CD4-positive, alpha-beta T cell (primary cell): ENCODE measurements around the gene GANAB. TPM values are rescaled to one million over a fixed set of nuclear protein-coding genes. Genes with fewer than 3 reads are reported as not detected.

Source experiments
- ATAC-seq: fragments of 200-7000 bp; cut with Tn5 transposase; one replicate; pipeline ENCODE4 v1.10.0; 2022; ENCODE audit warnings: mild to moderate bottlenecking; ENCODE audit not compliant: poor library complexity
- CTCF ChIA-PET: fragments of 350-600 bp; sonication (Branson Sonifier 250); formaldehyde crosslinking; loops from one replicate; lab custom pipeline; 2021; ENCODE audit warnings: antibody characterized with exemption, inconsistent platforms; lab: Charles Lee
- POLR2A ChIA-PET: fragments of 350-600 bp; sonication (Branson Sonifier 250); formaldehyde crosslinking; loops from one replicate; lab custom pipeline; 2021; ENCODE audit warnings: antibody characterized with exemption, inconsistent platforms; lab: Charles Lee
- DNase-seq, 14 experiments: peaks; one replicate each; pipeline ENCODE4 v3.0.0-alpha.2; 2013 to 2020; ENCODE audit warnings: mixed read lengths in 2 of 14
- H3K27ac ChIP-seq, 2 donors: one replicate each; pipeline versions ENCODE4 v1.5.1 to v1.7.0; 2013; ENCODE audit warnings: low read length in 2 of 2, low read depth in 1 of 2, mild to moderate bottlenecking in 1 of 2
- H3K27me3 ChIP-seq, 2 experiments: 1 replicate in 1 of 2; 2 replicates in 1 of 2; pipeline versions ENCODE4 v1.6.1 to v1.7.0; 2013; ENCODE audit warnings: low read length in 2 of 2, control low read depth in 1 of 2, mild to moderate bottlenecking in 1 of 2, moderate library complexity in 1 of 2; ENCODE audit not compliant: insufficient read depth in 2 of 2, control insufficient read depth in 1 of 2
- H3K36me3 ChIP-seq: one replicate; pipeline ENCODE4 v1.6.1; 2013; ENCODE audit warnings: low read length, control low read depth; ENCODE audit not compliant: insufficient read depth
- H3K4me1 ChIP-seq: one replicate; pipeline ENCODE4 v1.6.1; 2013; ENCODE audit warnings: low read length, control low read depth; ENCODE audit not compliant: insufficient read depth
- H3K4me3 ChIP-seq: one replicate; pipeline ENCODE4 v1.5.1; 2013; ENCODE audit warnings: mild to moderate bottlenecking, low read length, moderate library complexity
- H3K9me3 ChIP-seq, 2 experiments: 1 replicate in 1 of 2; 2 replicates in 1 of 2; pipeline versions ENCODE4 v1.6.1 to v1.7.0; 2013; ENCODE audit warnings: low read length in 2 of 2, mild to moderate bottlenecking in 2 of 2, control low read depth in 1 of 2, moderate library complexity in 1 of 2; ENCODE audit not compliant: control insufficient read depth in 1 of 2, insufficient read depth in 1 of 2
- H3K27ac Mint-ChIP-seq: one replicate; pipeline ENCODE4 v1.8.0; 2020; ENCODE audit warnings: mixed read lengths
- H3K27me3 Mint-ChIP-seq: one replicate; pipeline ENCODE4 v1.8.0; 2021; ENCODE audit warnings: mixed read lengths
- H3K36me3 Mint-ChIP-seq: one replicate; pipeline ENCODE4 v1.8.0; 2021; ENCODE audit warnings: low read depth, mixed read lengths
- H3K4me1 Mint-ChIP-seq: one replicate; pipeline ENCODE4 v1.8.0; 2021; ENCODE audit warnings: low read depth, mixed read lengths
- H3K4me3 Mint-ChIP-seq: one replicate; pipeline ENCODE4 v1.8.0; 2020; ENCODE audit warnings: mild to moderate bottlenecking, mixed read lengths
- H3K9me3 Mint-ChIP-seq: one replicate; pipeline ENCODE4 v1.8.0; 2020; ENCODE audit warnings: mixed read lengths
- intact Hi-C, 2 experiments: fragments of 100-400 bp; cut with DNase I in 1 of 2; cut with micrococcal nuclease in 1 of 2; formaldehyde crosslinking; loops; one replicate each; pipeline versions ENCODE4 v1.15.1 to v1.9.0; 2023 to 2025; cut with DNase I, micrococcal nuclease
- total RNA-seq, 174 experiments: library from RNA in 2 of 174; stranded (reverse) in 2 of 174; gene quantifications; one replicate each; pipeline ENCODE4 v1.2.3 and lab custom pipeline; 2021 to 2026
- TF ChIP-seq, protein P1 (sequence below): fragments of 200-600 bp; IDR thresholded peaks from one replicate; pipeline ENCODE4 v1.8.0; 2022; ENCODE audit warnings: antibody characterized with exemption, mild to moderate bottlenecking

The GANAB gene
- total RNA-seq, 2 experiments from 2014 or later, result 181 to 182 TPM

- Mint-ChIP-seq H3K27ac (peak overlapping the region; percentile 96), H3K27me3 (no peaks in the 10 kb centered on the region), H3K4me3 (peak overlapping the region; percentile 99), H3K9me3 (no peaks in the 10 kb centered on the region), H3K4me1 (peaks cover 36% of the 10 kb centered on the region), H3K36me3 (peaks cover 39% of the 10 kb centered on the region)
- TF ChIP-seq, protein P1, sequence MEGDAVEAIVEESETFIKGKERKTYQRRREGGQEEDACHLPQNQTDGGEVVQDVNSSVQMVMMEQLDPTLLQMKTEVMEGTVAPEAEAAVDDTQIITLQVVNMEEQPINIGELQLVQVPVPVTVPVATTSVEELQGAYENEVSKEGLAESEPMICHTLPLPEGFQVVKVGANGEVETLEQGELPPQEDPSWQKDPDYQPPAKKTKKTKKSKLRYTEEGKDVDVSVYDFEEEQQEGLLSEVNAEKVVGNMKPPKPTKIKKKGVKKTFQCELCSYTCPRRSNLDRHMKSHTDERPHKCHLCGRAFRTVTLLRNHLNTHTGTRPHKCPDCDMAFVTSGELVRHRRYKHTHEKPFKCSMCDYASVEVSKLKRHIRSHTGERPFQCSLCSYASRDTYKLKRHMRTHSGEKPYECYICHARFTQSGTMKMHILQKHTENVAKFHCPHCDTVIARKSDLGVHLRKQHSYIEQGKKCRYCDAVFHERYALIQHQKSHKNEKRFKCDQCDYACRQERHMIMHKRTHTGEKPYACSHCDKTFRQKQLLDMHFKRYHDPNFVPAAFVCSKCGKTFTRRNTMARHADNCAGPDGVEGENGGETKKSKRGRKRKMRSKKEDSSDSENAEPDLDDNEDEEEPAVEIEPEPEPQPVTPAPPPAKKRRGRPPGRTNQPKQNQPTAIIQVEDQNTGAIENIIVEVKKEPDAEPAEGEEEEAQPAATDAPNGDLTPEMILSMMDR, result no peak
- H3K27me3 ChIP-seq, result no peaks in the 10 kb centered on the region
- POLR2A ChIA-PET, result interaction anchor here (0.6 to 5.3 kb wide), 43 partner anchors 10 to 241 kb away, joined by 3 to 170 read pairs (median 7); partner anchors contain the start of genes B3GAT3, BSCL2, EEF1G and EML3
- intact Hi-C loops, result loop anchor here (1.0 to 10.0 kb wide), 3 partner anchors 12 to 871 kb away; partner anchors contain the start of genes INTS5 (in 2 of the 2), FEN1 (in 1 of the 2) and TMEM258 (in 1 of the 2)
- DNase-seq (peak; percentile 31 to 79 (median 52)), ATAC-seq (peak; percentile 28)
- no peaks in the 10 kb centered on the region for H3K9me3 ChIP-seq
- peaks cover 21% of the 10 kb centered on the region for H3K36me3 ChIP-seq
- H3K4me1 ChIP-seq, result peaks cover 54% of the 10 kb centered on the region
- H3K4me3 ChIP-seq, result peak overlapping the region; percentile 73
- CTCF ChIA-PET, result interaction anchor here (0.8 to 1.9 kb wide), 10 partner anchors 8 to 241 kb away, joined by 3 to 7 read pairs (median 4); partner anchors contain the start of genes B3GAT3, GANAB, INTS5 and TUT1
- peak overlapping the region; percentile 80 to 88 for H3K27ac ChIP-seq
Measured at GRCh38 chr11:62665599-62666258, 19.3 kb upstream of the GANAB start.

- no peaks in the 10 kb centered on the region for H3K9me3 Mint-ChIP-seq
- peaks cover 39% of the 10 kb centered on the region for H3K36me3 Mint-ChIP-seq
- ChIA-PET POLR2A (interaction anchor here (0.6 to 5.3 kb wide), 49 partner anchors 10 to 1620 kb away, joined by 3 to 170 read pairs (median 6); partner anchors contain the start of genes B3GAT3, BAD, BSCL2 and EEF1G), CTCF (interaction anchor here (0.8 to 1.9 kb wide), 11 partner anchors 9 to 240 kb away, joined by 3 to 7 read pairs (median 4); partner anchors contain the start of genes B3GAT3, GANAB, INTS5 and TUT1)
- peak within 1 kb of the TSS; percentile 99 for H3K4me3 Mint-ChIP-seq
- DNase-seq (peak; percentile 92 to 97 (median 94)), ATAC-seq (peak; percentile 91)
- intact Hi-C loops, result loop anchor here (1.0 to 10.0 kb wide), 2 partner anchors 12 to 870 kb away; partner anchors contain the start of genes INTS5 (in 2 of the 2), FEN1 (in 1 of the 2) and TMEM258 (in 1 of the 2)
- peaks cover 21% of the 10 kb centered on the region for H3K36me3 ChIP-seq
- TF ChIP-seq, protein P1, result no peak
- no peaks in the 10 kb centered on the region for H3K27me3 ChIP-seq
- peak within 1 kb of the TSS; percentile 73 for H3K4me3 ChIP-seq
- H3K4me1 ChIP-seq, result peaks cover 48% of the 10 kb centered on the region
- H3K9me3 ChIP-seq, result no peaks in the 10 kb centered on the region
- H3K27ac Mint-ChIP-seq, result peak within 1 kb of the TSS; percentile 96
- peak within 1 kb of the TSS; percentile 80 to 88 for H3K27ac ChIP-seq
- peaks cover 36% of the 10 kb centered on the region for H3K4me1 Mint-ChIP-seq
- no peaks in the 10 kb centered on the region for H3K27me3 Mint-ChIP-seq
Measured at GRCh38 chr11:62665075-62665598, 18.7 kb upstream of the GANAB start, which contains the start of the genes C11orf98 and CSKMT. Gene C11orf98, minus strand, starts transcription at chr11:62665210. Its CDS starts 41 bp downstream, at chr11:62665169. Gene CSKMT, plus strand, starts transcription at chr11:62665312. Its CDS starts 568 bp downstream, at chr11:62665880.
